ENCODE results near the gene NF2.

DNA sequence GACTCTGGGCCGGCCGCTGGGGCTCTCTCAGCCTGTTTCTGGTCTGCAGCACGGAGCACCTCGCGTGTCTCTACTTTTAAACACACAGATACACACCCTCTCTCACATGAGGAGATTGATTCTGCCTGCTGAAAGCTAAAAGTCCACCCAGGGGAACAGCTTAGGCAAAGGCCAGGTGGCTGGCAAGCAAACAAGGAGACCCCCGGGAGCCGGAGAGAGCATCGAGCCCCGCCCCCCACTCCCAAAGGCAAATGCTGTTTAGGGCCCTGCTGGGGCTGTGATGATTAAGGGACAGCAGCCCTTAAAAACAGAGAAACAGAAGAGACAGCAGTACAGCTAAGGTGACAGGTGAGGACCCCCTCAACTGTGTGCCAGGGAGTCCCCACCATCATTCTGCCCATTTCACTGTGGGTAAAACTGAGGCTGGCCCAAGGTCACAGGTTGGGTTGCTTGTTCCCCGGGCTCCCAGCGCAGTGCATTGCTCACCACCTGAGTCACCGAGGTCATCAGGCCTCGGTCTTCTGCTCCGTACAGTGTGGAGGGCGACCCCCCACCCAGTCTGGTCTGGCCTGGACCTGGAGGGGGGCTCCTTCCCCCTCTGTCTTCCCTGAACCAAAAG lies 123.2 kb downstream of the NF2 start:
- TF ChIP-seq CHD2 (IDR thresholded peaks at IDR 0.05; ENCODE audit: low read length, partially characterized antibody) (no peak), HOXB13 (CRISPR knock-in tag; IDR thresholded peaks at IDR 0.05; ENCODE audit: low read depth) (no peak)

All from A549 (cell line).